ENCODE results near the gene ABHD17C.
"Not testable (repeated sequence)": the region's sequence is repeated elsewhere in the genome, so short reads cannot be mapped to it uniquely, and the experiment has no call there.

ABHD17C gene

GRCh38 chr15:80732818-80733217 lies 37.7 kb downstream of the ABHD17C start:
- DNase-seq: no peak

- no peak for DNase-seq
Observed at GRCh38 chr15:80733460-80733859, 38.4 kb downstream of the ABHD17C start.

GRCh38 chr15:80735344-80735743 lies 40.2 kb downstream of the ABHD17C start:
- no peak for DNase-seq

- DNase-seq: no peak
Observed at GRCh38 chr15:80736560-80736959, 41.5 kb downstream of the ABHD17C start.

GRCh38 chr15:80739919-80740318 lies 44.8 kb downstream of the ABHD17C start:
- no peak for DNase-seq

- DNase-seq: no peak
Observed at GRCh38 chr15:80742081-80742480, 47.0 kb downstream of the ABHD17C start.

- no peak for DNase-seq
Observed at GRCh38 chr15:80743189-80743833, 48.2 kb downstream of the ABHD17C start.

- no peak for DNase-seq
Observed at GRCh38 chr15:80744415-80744814, 49.3 kb downstream of the ABHD17C start.

- DNase-seq: no peak
Observed at GRCh38 chr15:80744826-80745225, 49.7 kb downstream of the ABHD17C start.

- DNase-seq: no peak
Observed at GRCh38 chr15:80745888-80746287, 50.8 kb downstream of the ABHD17C start.

- no peak for DNase-seq
Observed at GRCh38 chr15:80747317-80748053, 52.4 kb downstream of the ABHD17C start.

GRCh38 chr15:80749589-80749988 lies 54.5 kb downstream of the ABHD17C start:
- DNase-seq: no peak

GRCh38 chr15:80750575-80750974 lies 55.5 kb downstream of the ABHD17C start:
- no peak for DNase-seq

GRCh38 chr15:80752204-80752603 lies 57.1 kb downstream of the ABHD17C start:
- DNase-seq: no peak

GRCh38 chr15:80753161-80753560 lies 58.1 kb downstream of the ABHD17C start:
- no peak for DNase-seq

GRCh38 chr15:80754014-80754413 lies 58.9 kb downstream of the ABHD17C start:
- no peak for DNase-seq

GRCh38 chr15:80755885-80756284 lies 60.8 kb downstream of the ABHD17C start:
- no peak for DNase-seq

GRCh38 chr15:80758130-80758745 lies 63.1 kb downstream of the ABHD17C start:
- DNase-seq: no peak

GRCh38 chr15:80760960-80761359 lies 65.8 kb downstream of the ABHD17C start:
- no peak for DNase-seq

GRCh38 chr15:80761754-80762153 lies 66.6 kb downstream of the ABHD17C start:
- DNase-seq: no peak

- DNase-seq: not testable (repeated sequence)
Observed at GRCh38 chr15:80763235-80763634, 68.1 kb downstream of the ABHD17C start.

- no peak for DNase-seq
Observed at GRCh38 chr15:80764535-80764934, 69.4 kb downstream of the ABHD17C start.

GRCh38 chr15:80766275-80766674 lies 71.2 kb downstream of the ABHD17C start:
- no peak for DNase-seq

- DNase-seq: no peak
Observed at GRCh38 chr15:80768158-80768557, 73.0 kb downstream of the ABHD17C start.

Measured in stimulated activated CD4-positive, alpha-beta T cell treated with anti-CD3 and anti-CD28 coated beads, Interleukin-2, amount 100 ng/mL, for 24 hours (primary cell).